Neural cell (in vitro differentiated cells): ENCODE results near the gene TMEM175. TPM values are rescaled to one million over a fixed set of nuclear protein-coding genes. Genes with fewer than 3 reads are reported as not detected.

Source experiments
- H2AFZ ChIP-seq: fragments of 200-600, 300-800 bp; sonication (generic), shearing (Covaris generic); 2 replicates; pipeline ENCODE4 v1.6.0; 2014; ENCODE audit warnings: low read depth, mild to moderate bottlenecking, antibody characterized with exemption, low read length, moderate library complexity
- H3F3A ChIP-seq: fragments of 200-600 bp; shearing (Covaris generic); 2 replicates; pipeline ENCODE4 v1.6.1; 2016; ENCODE audit warnings: mild to moderate bottlenecking, moderate library complexity, mixed read lengths, antibody characterized with exemption, low read length; ENCODE audit not compliant: insufficient read depth, poor library complexity, severe bottlenecking
- H3K27ac ChIP-seq: fragments of 200-600, 300-800 bp; sonication (generic), shearing (Covaris generic); 2 replicates; pipeline ENCODE4 v1.5.1; 2014; ENCODE audit warnings: mild to moderate bottlenecking, low read length, moderate library complexity
- H3K27me3 ChIP-seq: fragments of 300-800, 200-600 bp; sonication (generic), shearing (Covaris generic); 2 replicates; pipeline ENCODE4 v1.6.0; 2014; ENCODE audit warnings: mild to moderate bottlenecking, low read depth, low read length, moderate library complexity; ENCODE audit not compliant: insufficient read depth
- H3K36me3 ChIP-seq: fragments of 300-800, 200-600 bp; sonication (generic), shearing (Covaris generic); 2 replicates; pipeline ENCODE4 v1.5.1; 2014; ENCODE audit warnings: mild to moderate bottlenecking, antibody characterized with exemption, low read length, moderate library complexity; ENCODE audit not compliant: insufficient read depth
- H3K4me2 ChIP-seq: fragments of 300-800, 200-600 bp; sonication (generic), shearing (Covaris generic); 2 replicates; pipeline ENCODE4 v1.6.0; 2014; ENCODE audit warnings: mild to moderate bottlenecking, low read length
- H3K4me3 ChIP-seq: fragments of 300-800, 200-600 bp; sonication (generic), shearing (Covaris generic); 2 replicates; pipeline ENCODE4 v1.5.1; 2014; ENCODE audit warnings: mild to moderate bottlenecking, low read length, moderate library complexity
- H3K79me2 ChIP-seq: fragments of 200-600 bp; shearing (Covaris generic); replicated peaks from 2 replicates; pipeline ENCODE4 v1.6.0; 2014; ENCODE audit warnings: mild to moderate bottlenecking, low read length, moderate library complexity; ENCODE audit not compliant: insufficient read depth
- H3K9ac ChIP-seq: fragments of 300-800, 200-600 bp; sonication (generic), shearing (Covaris generic); 2 replicates; pipeline ENCODE4 v1.6.1; 2016; ENCODE audit warnings: mild to moderate bottlenecking, low read length, mixed read lengths
- H3K9me2 ChIP-seq: fragments of 200-600 bp; shearing (Covaris generic); 2 replicates; pipeline ENCODE4 v1.6.1; 2016; ENCODE audit warnings: mild to moderate bottlenecking, low read length, mixed read lengths; ENCODE audit not compliant: insufficient read depth
- H3K9me3 ChIP-seq: fragments of 200-600, 300-800 bp; sonication (generic), shearing (Covaris generic); 2 replicates; pipeline ENCODE4 v1.6.1; 2016; ENCODE audit warnings: mild to moderate bottlenecking, mixed run types, low read length, moderate library complexity, mixed read lengths
- H4K20me1 ChIP-seq: fragments of 200-600 bp; shearing (Covaris generic); 2 replicates; pipeline ENCODE4 v1.6.1; 2016; ENCODE audit warnings: mild to moderate bottlenecking, mixed run types; ENCODE audit not compliant: insufficient read depth
- CTCF ChIP-seq: fragments of 450-650 bp; IDR thresholded peaks from 2 replicates; pipeline ENCODE4 v1.5.1; 2014; ENCODE audit warnings: antibody characterized with exemption, mild to moderate bottlenecking, moderate library complexity; ENCODE audit not compliant: poor library complexity, severe bottlenecking
- EP300 ChIP-seq: fragments of 450-650 bp; conservative IDR thresholded peaks from 2 replicates; pipeline ENCODE4 v1.6.1; 2014; ENCODE audit warnings: antibody characterized with exemption, mild to moderate bottlenecking, moderate library complexity; ENCODE audit not compliant: poor library complexity, severe bottlenecking
- EZH2 ChIP-seq: fragments of 200-600, 300-800 bp; shearing (Covaris generic), sonication (generic); IDR thresholded peaks from 2 replicates; pipeline ENCODE4 v1.6.1; 2014; ENCODE audit warnings: antibody characterized with exemption, low read length, borderline replicate concordance, mild to moderate bottlenecking; ENCODE audit not compliant: insufficient read depth, poor library complexity, severe bottlenecking
- MXI1 ChIP-seq: fragments of 450-650 bp; conservative IDR thresholded peaks from 2 replicates; pipeline ENCODE4 v1.6.1; 2014; ENCODE audit warnings: antibody characterized with exemption, mild to moderate bottlenecking; ENCODE audit not compliant: poor library complexity, severe bottlenecking
- POLR2AphosphoS5 ChIP-seq: IDR thresholded peaks from 2 replicates; pipeline ENCODE4 v1.6.1; 2012
- RAD21 ChIP-seq: fragments of 450-650 bp; conservative IDR thresholded peaks from 2 replicates; pipeline ENCODE4 v1.6.1; 2014; ENCODE audit warnings: antibody characterized with exemption, mild to moderate bottlenecking, moderate library complexity
- SMC3 ChIP-seq: fragments of 450-650 bp; conservative IDR thresholded peaks from 2 replicates; pipeline ENCODE4 v1.6.1; 2014; ENCODE audit warnings: antibody characterized with exemption, mild to moderate bottlenecking, moderate library complexity; ENCODE audit not compliant: poor library complexity
- TAF1 ChIP-seq: IDR thresholded peaks from 2 replicates; pipeline ENCODE4 v1.6.1; 2012; ENCODE audit warnings: low read depth
- polyA plus RNA-seq: library from polyadenylated mRNA; depleted of rRNA; stranded (reverse); fragments of >200 nt; gene quantifications from 2 replicates; pipeline ENCODE4 v1.2.3, GENCODE V29; 2014
- TF ChIP-seq, protein P1 (sequence below): IDR thresholded peaks from 2 replicates; pipeline ENCODE4 v1.6.1; 2012; ENCODE audit warnings: borderline replicate concordance

Gene TMEM175
- polyA plus RNA-seq, 1 donor from 2014 or later, result 36.9 TPM

DNA sequence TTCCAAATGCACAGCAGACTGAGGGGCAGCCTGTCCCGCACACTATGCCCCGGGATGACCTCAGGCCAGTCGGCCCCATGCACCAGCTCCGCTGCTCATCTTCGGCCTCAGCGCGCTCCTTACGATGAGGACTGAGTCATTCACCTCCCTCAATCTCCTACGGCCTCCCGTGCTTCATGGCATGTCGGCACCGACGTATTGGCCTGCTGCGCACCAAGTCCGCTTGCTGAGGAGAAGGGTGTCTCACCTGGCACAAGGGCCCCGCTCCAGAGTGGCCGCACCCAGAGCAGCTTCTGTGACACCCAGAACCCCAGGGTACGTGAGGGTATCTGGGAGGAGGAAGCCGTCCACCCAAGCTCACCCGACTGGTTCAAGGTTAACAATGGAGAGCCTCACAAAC lies 35.6 kb upstream of the TMEM175 start:
- TF ChIP-seq CTCF (no peak), EP300 (no peak), SMC3 (no peak), POLR2AphosphoS5 (no peak), TAF1 (no peak)
- TF ChIP-seq, protein P1, sequence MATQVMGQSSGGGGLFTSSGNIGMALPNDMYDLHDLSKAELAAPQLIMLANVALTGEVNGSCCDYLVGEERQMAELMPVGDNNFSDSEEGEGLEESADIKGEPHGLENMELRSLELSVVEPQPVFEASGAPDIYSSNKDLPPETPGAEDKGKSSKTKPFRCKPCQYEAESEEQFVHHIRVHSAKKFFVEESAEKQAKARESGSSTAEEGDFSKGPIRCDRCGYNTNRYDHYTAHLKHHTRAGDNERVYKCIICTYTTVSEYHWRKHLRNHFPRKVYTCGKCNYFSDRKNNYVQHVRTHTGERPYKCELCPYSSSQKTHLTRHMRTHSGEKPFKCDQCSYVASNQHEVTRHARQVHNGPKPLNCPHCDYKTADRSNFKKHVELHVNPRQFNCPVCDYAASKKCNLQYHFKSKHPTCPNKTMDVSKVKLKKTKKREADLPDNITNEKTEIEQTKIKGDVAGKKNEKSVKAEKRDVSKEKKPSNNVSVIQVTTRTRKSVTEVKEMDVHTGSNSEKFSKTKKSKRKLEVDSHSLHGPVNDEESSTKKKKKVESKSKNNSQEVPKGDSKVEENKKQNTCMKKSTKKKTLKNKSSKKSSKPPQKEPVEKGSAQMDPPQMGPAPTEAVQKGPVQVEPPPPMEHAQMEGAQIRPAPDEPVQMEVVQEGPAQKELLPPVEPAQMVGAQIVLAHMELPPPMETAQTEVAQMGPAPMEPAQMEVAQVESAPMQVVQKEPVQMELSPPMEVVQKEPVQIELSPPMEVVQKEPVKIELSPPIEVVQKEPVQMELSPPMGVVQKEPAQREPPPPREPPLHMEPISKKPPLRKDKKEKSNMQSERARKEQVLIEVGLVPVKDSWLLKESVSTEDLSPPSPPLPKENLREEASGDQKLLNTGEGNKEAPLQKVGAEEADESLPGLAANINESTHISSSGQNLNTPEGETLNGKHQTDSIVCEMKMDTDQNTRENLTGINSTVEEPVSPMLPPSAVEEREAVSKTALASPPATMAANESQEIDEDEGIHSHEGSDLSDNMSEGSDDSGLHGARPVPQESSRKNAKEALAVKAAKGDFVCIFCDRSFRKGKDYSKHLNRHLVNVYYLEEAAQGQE, result no peak
- Histone ChIP-seq H3K4me3 (no peak overlapping the region), H3K4me2 (no peak overlapping the region), H3K36me3 (no peaks in the 10 kb centered on the region), H3K27ac (no peak overlapping the region), H3K9me2 (no peaks in the 10 kb centered on the region), H3K9ac (no peak overlapping the region), H2AFZ (no peak overlapping the region), H3F3A (no peaks in the 10 kb centered on the region), H4K20me1 (no peaks in the 10 kb centered on the region), H3K9me3 (no peaks in the 10 kb centered on the region), H3K79me2 (no peaks in the 10 kb centered on the region), H3K27me3 (no peaks in the 10 kb centered on the region)

- Histone ChIP-seq H3K9ac (no peak overlapping the region), H2AFZ (no peak overlapping the region), H3K4me3 (no peak overlapping the region), H3K27ac (no peak overlapping the region), H4K20me1 (no peaks in the 10 kb centered on the region), H3K79me2 (no peaks in the 10 kb centered on the region), H3K36me3 (no peaks in the 10 kb centered on the region), H3K27me3 (no peaks in the 10 kb centered on the region), H3K9me3 (no peaks in the 10 kb centered on the region), H3F3A (no peaks in the 10 kb centered on the region), H3K9me2 (no peaks in the 10 kb centered on the region), H3K4me2 (no peak overlapping the region)
- TF ChIP-seq CTCF, result no peak
- TF ChIP-seq, protein P1, result no peak
- TF ChIP-seq EZH2, result no peak
- no peak for TF ChIP-seq MXI1
- no peak for TF ChIP-seq SMC3
- TF ChIP-seq RAD21, result no peak
- no peak for TF ChIP-seq TAF1
- TF ChIP-seq POLR2AphosphoS5, result no peak
- no peak for TF ChIP-seq EP300
These were observed 34.1 kb upstream of the TMEM175 start for GRCh38 chr4:898123-898522.
